Thyroid gland (tissue), 4 donors: ENCODE measurements around the gene FEM1A. TPM values are rescaled to one million over a fixed set of nuclear protein-coding genes. Genes with fewer than 3 reads are reported as not detected.

Experiments
- DNase-seq, 2 donors: peaks; one replicate each; pipeline ENCODE4 v3.0.0-alpha.2; 2019
- H3K27ac ChIP-seq, 3 donors: fragments of 200-600 bp; sonication (generic); 1 replicate in 2 of 3; 2 replicates in 1 of 3; pipeline ENCODE4 v1.5.1; 2016 to 2019; ENCODE audit warnings: mild to moderate bottlenecking in 1 of 3, moderate library complexity in 1 of 3
- H3K27me3 ChIP-seq: fragments of 200-600 bp; sonication (generic); one replicate; pipeline ENCODE4 v1.5.1; 2019
- H3K36me3 ChIP-seq, 2 donors: fragments of 200-600 bp; sonication (generic); one replicate each; pipeline ENCODE4 v1.5.1; 2016 to 2019
- H3K4me1 ChIP-seq, 2 donors: fragments of 200-600 bp; sonication (generic); one replicate each; pipeline ENCODE4 v1.5.1; 2017 to 2019
- H3K4me3 ChIP-seq, 3 donors: fragments of 200-600 bp; sonication (generic); replicated peaks in 1 of 3; 1 replicate in 2 of 3; 2 replicates in 1 of 3; pipeline ENCODE4 v1.5.1; 2016; ENCODE audit warnings: mild to moderate bottlenecking in 1 of 3
- H3K9me3 ChIP-seq: fragments of 200-600 bp; sonication (generic); one replicate; pipeline ENCODE4 v1.5.1; 2017
- CTCF ChIP-seq, 6 experiments: fragments of 200-600 bp in 3 of 6; fragments of 450-650 bp in 3 of 6; sonication (generic) in 3 of 6; IDR thresholded peaks; one replicate each; pipeline ENCODE4 v1.5.1; 2016 to 2019; ENCODE audit warnings: antibody characterized with exemption in 6 of 6, mild to moderate bottlenecking in 2 of 6, inconsistent platforms in 1 of 6, moderate library complexity in 1 of 6
- POLR2A ChIP-seq, 2 donors: fragments of 450-650 bp; IDR thresholded peaks; one replicate each; pipeline ENCODE4 v1.6.1; 2017; ENCODE audit warnings: antibody characterized with exemption in 2 of 2, mild to moderate bottlenecking in 2 of 2, moderate library complexity in 1 of 2
- WGBS, 2 donors: methylation state at CpG; one replicate each; pipeline ENCODE4 v1.1.5; 2017; 5-methylcytosine and 5-hydroxymethylcytosine counted together
- intact Hi-C: fragments of 100-400 bp; cut with DNase I; formaldehyde crosslinking; loops from one replicate; pipeline ENCODE4 v1.15.1; 2023
- total RNA-seq, 4 donors: library from RNA; depleted of rRNA; stranded (reverse); fragments of >200 nt; gene quantifications; one replicate each; pipeline ENCODE4 v1.2.3, GENCODE V29; 2016

FEM1A gene
- total RNA-seq, 4 donors from 2014 or later: 11.3 to 21.0 (median 15.8) TPM

- Histone ChIP-seq H3K27ac (no peak overlapping the region), H3K36me3 (no peaks in the 10 kb centered on the region), H3K4me3 (no peak overlapping the region), H3K9me3 (no peaks in the 10 kb centered on the region), H3K27me3 (no peaks in the 10 kb centered on the region), H3K4me1 (peaks cover 4 to 11% of the 10 kb centered on the region in 2 donors)
- intact Hi-C loops: no loop called here
- no peak for DNase-seq
- TF ChIP-seq CTCF (IDR thresholded peaks at IDR 0.05): no peak
- TF ChIP-seq POLR2A (IDR thresholded peaks at IDR 0.05): no peak
- WGBS, 2 donors: 63% methylated on average over 5 of the region's 5 CpGs
These were observed 27.2 kb upstream of the FEM1A start for GRCh38 chr19:4764393-4764660.

GRCh38 chr19:4768934-4769777 is 22.4 kb upstream of the FEM1A start:
- 9% methylated on average over 36 to 37 of the region's 37 CpGs for WGBS, 2 donors
- TF ChIP-seq POLR2A (IDR thresholded peaks at IDR 0.05): no peak
- TF ChIP-seq CTCF (IDR thresholded peaks at IDR 0.05): no peak

GRCh38 chr19:4772566-4772965 is 19.0 kb upstream of the FEM1A start:
- Histone ChIP-seq H3K27me3 (no peaks in the 10 kb centered on the region), H3K27ac (no peak overlapping the region), H3K4me1 (no peaks in the 10 kb centered on the region), H3K36me3 (no peaks in the 10 kb centered on the region), H3K4me3 (no peak overlapping the region), H3K9me3 (no peaks in the 10 kb centered on the region)
- intact Hi-C loops: no loop called here
- TF ChIP-seq POLR2A (IDR thresholded peaks at IDR 0.05) (no peak), CTCF (IDR thresholded peaks at IDR 0.05) (no peak)
- WGBS, 2 donors: 35 to 50% methylated on average over 2 of the region's 2 CpGs
- DNase-seq: no peak

More at GRCh38 chr19:4768934-4769777, 22.4 kb upstream of the FEM1A start:
- Histone ChIP-seq H3K27ac (no peak overlapping the region), H3K4me3 (no peak overlapping the region), H3K27me3 (no peaks in the 10 kb centered on the region), H3K36me3 (no peaks in the 10 kb centered on the region), H3K9me3 (no peaks in the 10 kb centered on the region), H3K4me1 (no peaks in the 10 kb centered on the region)
- peak; percentile 84 to 88 for DNase-seq
- intact Hi-C loops: no loop called here

- WGBS, 2 donors: 62 to 73% methylated on average over 9 of the region's 9 CpGs
- H3K4me1 ChIP-seq: no peaks in the 10 kb centered on the region
- TF ChIP-seq CTCF (IDR thresholded peaks at IDR 0.05): no peak
- no peak for TF ChIP-seq POLR2A (IDR thresholded peaks at IDR 0.05)
- H3K27me3 ChIP-seq: no peaks in the 10 kb centered on the region
- H3K9me3 ChIP-seq: no peaks in the 10 kb centered on the region
- no peaks in the 10 kb centered on the region for H3K36me3 ChIP-seq
- H3K27ac ChIP-seq: no peak overlapping the region
- intact Hi-C loops: no loop called here
- no peak for DNase-seq
- H3K4me3 ChIP-seq: no peak overlapping the region
These were observed 18.4 kb upstream of the FEM1A start for GRCh38 chr19:4773047-4773640.

GRCh38 chr19:4774136-4774535 is 17.4 kb upstream of the FEM1A start:
- TF ChIP-seq POLR2A (IDR thresholded peaks at IDR 0.05): no peak
- no peak for TF ChIP-seq CTCF (IDR thresholded peaks at IDR 0.05)
- Histone ChIP-seq H3K4me1 (no peaks in the 10 kb centered on the region), H3K36me3 (no peaks in the 10 kb centered on the region), H3K27ac (no peak overlapping the region), H3K4me3 (no peak overlapping the region), H3K9me3 (no peaks in the 10 kb centered on the region), H3K27me3 (no peaks in the 10 kb centered on the region)
- DNase-seq: no peak
- 47 to 54% methylated on average over 3 of the region's 3 CpGs for WGBS, 2 donors
- intact Hi-C loops: no loop called here
